WTC11 (cell line): Measurements from ENCODE around the gene AGBL4. TPM values are rescaled to one million over a fixed set of nuclear protein-coding genes. Genes with fewer than 3 reads are reported as not detected.

Experiments used
- ATAC-seq: fragments of 200-7000 bp; cut with Tn5 transposase; 2 replicates; pipeline ENCODE4 v1.10.0; 2021; ENCODE audit warnings: mild to moderate bottlenecking, moderate library complexity
- CTCF ChIA-PET: fragments of 300-600 bp; sonication (Branson Sonifier 250); formaldehyde crosslinking; loops from one replicate; lab custom pipeline; 2021; ENCODE audit warnings: antibody characterized with exemption; lab: Charles Lee
- POLR2A ChIA-PET: fragments of 350-600 bp; sonication (Branson Sonifier 250); formaldehyde crosslinking; loops from one replicate; lab custom pipeline; 2021; ENCODE audit warnings: antibody characterized with exemption; lab: Charles Lee
- DNase-seq: peaks from one replicate; pipeline ENCODE4 v3.0.0; 2021; ENCODE audit warnings: low spot score
- H3K27ac Mint-ChIP-seq: 2 replicates; pipeline ENCODE4 v1.8.0; 2021; ENCODE audit warnings: mixed read lengths
- H3K27me3 Mint-ChIP-seq: 2 replicates; pipeline ENCODE4 v1.8.0; 2021; ENCODE audit warnings: low read depth, mild to moderate bottlenecking, moderate library complexity, mixed read lengths
- H3K36me3 Mint-ChIP-seq: 2 replicates; pipeline ENCODE4 v1.8.0; 2021; ENCODE audit warnings: mixed read lengths
- H3K4me1 Mint-ChIP-seq: 2 replicates; pipeline ENCODE4 v1.8.0; 2022; ENCODE audit warnings: mixed read lengths
- H3K4me3 Mint-ChIP-seq: 2 replicates; pipeline ENCODE4 v1.8.0; 2021; ENCODE audit warnings: mild to moderate bottlenecking, moderate library complexity, mixed read lengths
- H3K9me3 Mint-ChIP-seq: 2 replicates; pipeline ENCODE4 v1.8.0; 2021; ENCODE audit warnings: mixed read lengths
- CBFB ChIP-seq: sonication (generic); formaldehyde crosslinking; IDR thresholded peaks from 2 replicates; pipeline ENCODE4 v1.8.1; 2022; ENCODE audit warnings: mild to moderate bottlenecking, low read depth, missing genetic modification reagents
- FOXK1 ChIP-seq: sonication (generic); formaldehyde crosslinking; IDR thresholded peaks from 2 replicates; pipeline ENCODE4 v1.8.0; 2022; ENCODE audit warnings: mild to moderate bottlenecking, moderate library complexity, missing genetic modification reagents
- IRF2 ChIP-seq: sonication (generic); formaldehyde crosslinking; IDR thresholded peaks from 2 replicates; pipeline ENCODE4 v1.8.0; 2022; ENCODE audit warnings: low read depth, missing genetic modification reagents, borderline replicate concordance
- MYBL2 ChIP-seq: sonication (generic); formaldehyde crosslinking; IDR thresholded peaks from 2 replicates; pipeline ENCODE4 v1.8.1; 2023; ENCODE audit warnings: mild to moderate bottlenecking, moderate library complexity, missing genetic modification reagents
- NR2C2 ChIP-seq: sonication (generic); formaldehyde crosslinking; IDR thresholded peaks from 2 replicates; pipeline ENCODE4 v1.8.0; 2022; ENCODE audit warnings: mild to moderate bottlenecking, missing genetic modification reagents
- SMAD4 ChIP-seq: sonication (generic); formaldehyde crosslinking; IDR thresholded peaks from 2 replicates; pipeline ENCODE4 v1.8.0; 2022; ENCODE audit warnings: mild to moderate bottlenecking, missing genetic modification reagents
- total RNA-seq: library from RNA; stranded (reverse); gene quantifications from 3 replicates; pipeline ENCODE4 v1.2.3, GENCODE V29; 2021
- TF ChIP-seq, protein P1 (sequence below): sonication (generic); formaldehyde crosslinking; IDR thresholded peaks from 2 replicates; pipeline ENCODE4 v1.8.1; 2022; ENCODE audit warnings: missing genetic modification reagents, borderline replicate concordance
- TF ChIP-seq, protein P2 (sequence below): sonication (generic); formaldehyde crosslinking; IDR thresholded peaks from 2 replicates; pipeline ENCODE4 v1.8.1; 2023; ENCODE audit warnings: mild to moderate bottlenecking, missing genetic modification reagents, moderate library complexity
- TF ChIP-seq, protein P3 (sequence below): fragments of 250-450 bp; sonication (Bioruptor Pico); IDR thresholded peaks from 2 replicates; pipeline ENCODE4 v1.8.0; 2021; ENCODE audit warnings: mild to moderate bottlenecking
- TF ChIP-seq, protein P4 (sequence below): sonication (generic); formaldehyde crosslinking; conservative IDR thresholded peaks from 2 replicates; pipeline ENCODE4 v1.8.1; 2023; ENCODE audit warnings: mild to moderate bottlenecking, low read depth, missing genetic modification reagents, moderate library complexity
- TF ChIP-seq, protein P5 (sequence below): fragments of 250-450 bp; sonication (Bioruptor Pico); IDR thresholded peaks from 2 replicates; pipeline ENCODE4 v2.1.2; 2022; ENCODE audit warnings: mild to moderate bottlenecking, moderate library complexity
- TF ChIP-seq, protein P6 (sequence below): sonication (generic); formaldehyde crosslinking; IDR thresholded peaks from 2 replicates; pipeline ENCODE4 v1.8.0; 2022; ENCODE audit warnings: missing genetic modification reagents

Gene AGBL4
- total RNA-seq, 1 experiment from 2014 or later = 0.87 TPM

DNA sequence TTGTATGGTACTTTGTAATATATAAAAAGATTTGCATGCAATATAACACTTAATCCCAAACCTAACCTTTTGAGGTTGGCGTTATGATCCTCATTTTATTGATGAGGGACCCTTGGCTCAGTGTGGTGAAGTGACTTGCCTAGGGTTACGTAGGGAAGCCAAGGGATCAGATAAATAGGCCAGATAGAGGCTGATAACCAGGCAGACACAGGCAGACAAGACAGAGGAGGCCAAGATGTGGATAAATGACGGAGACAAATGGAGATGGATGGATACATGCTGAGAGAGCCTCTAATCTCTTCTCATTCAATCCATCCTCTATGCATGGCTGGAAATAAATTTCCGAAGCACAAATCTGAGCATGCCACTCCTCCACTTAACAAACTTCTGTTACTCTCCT is 1414.9 kb downstream of the AGBL4 start (continued):
- TF ChIP-seq, protein P1, sequence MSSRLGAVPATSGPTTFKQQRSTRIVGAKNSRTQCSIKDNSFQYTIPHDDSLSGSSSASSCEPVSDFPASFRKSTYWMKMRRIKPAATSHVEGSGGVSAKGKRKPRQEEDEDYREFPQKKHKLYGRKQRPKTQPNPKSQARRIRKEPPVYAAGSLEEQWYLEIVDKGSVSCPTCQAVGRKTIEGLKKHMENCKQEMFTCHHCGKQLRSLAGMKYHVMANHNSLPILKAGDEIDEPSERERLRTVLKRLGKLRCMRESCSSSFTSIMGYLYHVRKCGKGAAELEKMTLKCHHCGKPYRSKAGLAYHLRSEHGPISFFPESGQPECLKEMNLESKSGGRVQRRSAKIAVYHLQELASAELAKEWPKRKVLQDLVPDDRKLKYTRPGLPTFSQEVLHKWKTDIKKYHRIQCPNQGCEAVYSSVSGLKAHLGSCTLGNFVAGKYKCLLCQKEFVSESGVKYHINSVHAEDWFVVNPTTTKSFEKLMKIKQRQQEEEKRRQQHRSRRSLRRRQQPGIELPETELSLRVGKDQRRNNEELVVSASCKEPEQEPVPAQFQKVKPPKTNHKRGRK (CRISPR knock-in tag) = no peak
- TF ChIP-seq MYBL2 (CRISPR knock-in tag) = no peak

DNA sequence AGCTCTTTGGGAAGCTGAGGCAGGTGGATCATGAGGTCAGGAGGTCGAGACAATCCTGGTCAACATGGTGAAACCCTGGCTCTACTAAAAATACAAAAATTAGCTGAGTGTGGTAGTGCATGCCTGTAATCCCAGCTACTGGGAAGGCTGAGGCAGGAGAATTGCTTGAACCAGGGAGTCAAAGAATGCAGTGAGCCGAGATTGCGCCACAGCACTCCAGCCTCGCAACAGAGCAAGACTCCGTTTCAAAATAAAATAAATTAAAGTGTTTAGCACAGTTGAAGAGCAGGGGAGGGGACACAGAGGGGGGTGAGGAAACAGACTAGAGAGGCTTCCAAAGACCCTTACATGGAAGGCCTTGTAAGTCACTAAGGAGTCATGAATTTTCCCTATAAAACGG is 1420.5 kb downstream of the AGBL4 start:
- Mint-ChIP-seq H3K4me3 (no peak overlapping the region), H3K27me3 (no peaks in the 10 kb centered on the region; the same call in 1 of the 2 replicates), H3K9me3 (no peaks in the 10 kb centered on the region), H3K27ac (no peak overlapping the region), H3K36me3 (no peaks in the 10 kb centered on the region), H3K4me1 (no peaks in the 10 kb centered on the region)
- DNase-seq (no peak), ATAC-seq (no peak)
- CTCF ChIA-PET = interaction anchor here (1.2 kb wide), 1 partner anchor 31 kb away, joined by 3 read pairs; no protein-coding TSS in a partner anchor
- POLR2A ChIA-PET = no interaction called here
- no peak for TF ChIP-seq NR2C2 (CRISPR knock-in tag)
- TF ChIP-seq, protein P2, sequence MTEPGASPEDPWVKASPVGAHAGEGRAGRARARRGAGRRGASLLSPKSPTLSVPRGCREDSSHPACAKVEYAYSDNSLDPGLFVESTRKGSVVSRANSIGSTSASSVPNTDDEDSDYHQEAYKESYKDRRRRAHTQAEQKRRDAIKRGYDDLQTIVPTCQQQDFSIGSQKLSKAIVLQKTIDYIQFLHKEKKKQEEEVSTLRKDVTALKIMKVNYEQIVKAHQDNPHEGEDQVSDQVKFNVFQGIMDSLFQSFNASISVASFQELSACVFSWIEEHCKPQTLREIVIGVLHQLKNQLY (CRISPR knock-in tag) = no peak
- no peak for TF ChIP-seq SMAD4 (CRISPR knock-in tag)
- TF ChIP-seq, protein P3, sequence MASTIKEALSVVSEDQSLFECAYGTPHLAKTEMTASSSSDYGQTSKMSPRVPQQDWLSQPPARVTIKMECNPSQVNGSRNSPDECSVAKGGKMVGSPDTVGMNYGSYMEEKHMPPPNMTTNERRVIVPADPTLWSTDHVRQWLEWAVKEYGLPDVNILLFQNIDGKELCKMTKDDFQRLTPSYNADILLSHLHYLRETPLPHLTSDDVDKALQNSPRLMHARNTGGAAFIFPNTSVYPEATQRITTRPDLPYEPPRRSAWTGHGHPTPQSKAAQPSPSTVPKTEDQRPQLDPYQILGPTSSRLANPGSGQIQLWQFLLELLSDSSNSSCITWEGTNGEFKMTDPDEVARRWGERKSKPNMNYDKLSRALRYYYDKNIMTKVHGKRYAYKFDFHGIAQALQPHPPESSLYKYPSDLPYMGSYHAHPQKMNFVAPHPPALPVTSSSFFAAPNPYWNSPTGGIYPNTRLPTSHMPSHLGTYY (CRISPR knock-in tag) = no peak
- no peak for TF ChIP-seq FOXK1 (CRISPR knock-in tag)
- TF ChIP-seq CBFB (CRISPR knock-in tag) = no peak
- TF ChIP-seq, protein P4, sequence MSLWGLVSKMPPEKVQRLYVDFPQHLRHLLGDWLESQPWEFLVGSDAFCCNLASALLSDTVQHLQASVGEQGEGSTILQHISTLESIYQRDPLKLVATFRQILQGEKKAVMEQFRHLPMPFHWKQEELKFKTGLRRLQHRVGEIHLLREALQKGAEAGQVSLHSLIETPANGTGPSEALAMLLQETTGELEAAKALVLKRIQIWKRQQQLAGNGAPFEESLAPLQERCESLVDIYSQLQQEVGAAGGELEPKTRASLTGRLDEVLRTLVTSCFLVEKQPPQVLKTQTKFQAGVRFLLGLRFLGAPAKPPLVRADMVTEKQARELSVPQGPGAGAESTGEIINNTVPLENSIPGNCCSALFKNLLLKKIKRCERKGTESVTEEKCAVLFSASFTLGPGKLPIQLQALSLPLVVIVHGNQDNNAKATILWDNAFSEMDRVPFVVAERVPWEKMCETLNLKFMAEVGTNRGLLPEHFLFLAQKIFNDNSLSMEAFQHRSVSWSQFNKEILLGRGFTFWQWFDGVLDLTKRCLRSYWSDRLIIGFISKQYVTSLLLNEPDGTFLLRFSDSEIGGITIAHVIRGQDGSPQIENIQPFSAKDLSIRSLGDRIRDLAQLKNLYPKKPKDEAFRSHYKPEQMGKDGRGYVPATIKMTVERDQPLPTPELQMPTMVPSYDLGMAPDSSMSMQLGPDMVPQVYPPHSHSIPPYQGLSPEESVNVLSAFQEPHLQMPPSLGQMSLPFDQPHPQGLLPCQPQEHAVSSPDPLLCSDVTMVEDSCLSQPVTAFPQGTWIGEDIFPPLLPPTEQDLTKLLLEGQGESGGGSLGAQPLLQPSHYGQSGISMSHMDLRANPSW (CRISPR knock-in tag) = no peak
- TF ChIP-seq, protein P5, sequence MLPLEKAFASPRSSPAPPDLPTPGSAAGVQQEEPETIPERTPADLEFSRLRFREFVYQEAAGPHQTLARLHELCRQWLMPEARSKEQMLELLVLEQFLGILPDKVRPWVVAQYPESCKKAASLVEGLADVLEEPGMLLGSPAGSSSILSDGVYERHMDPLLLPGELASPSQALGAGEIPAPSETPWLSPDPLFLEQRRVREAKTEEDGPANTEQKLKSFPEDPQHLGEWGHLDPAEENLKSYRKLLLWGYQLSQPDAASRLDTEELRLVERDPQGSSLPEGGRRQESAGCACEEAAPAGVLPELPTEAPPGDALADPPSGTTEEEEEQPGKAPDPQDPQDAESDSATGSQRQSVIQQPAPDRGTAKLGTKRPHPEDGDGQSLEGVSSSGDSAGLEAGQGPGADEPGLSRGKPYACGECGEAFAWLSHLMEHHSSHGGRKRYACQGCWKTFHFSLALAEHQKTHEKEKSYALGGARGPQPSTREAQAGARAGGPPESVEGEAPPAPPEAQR (CRISPR knock-in tag) = no peak
- TF ChIP-seq, protein P6, sequence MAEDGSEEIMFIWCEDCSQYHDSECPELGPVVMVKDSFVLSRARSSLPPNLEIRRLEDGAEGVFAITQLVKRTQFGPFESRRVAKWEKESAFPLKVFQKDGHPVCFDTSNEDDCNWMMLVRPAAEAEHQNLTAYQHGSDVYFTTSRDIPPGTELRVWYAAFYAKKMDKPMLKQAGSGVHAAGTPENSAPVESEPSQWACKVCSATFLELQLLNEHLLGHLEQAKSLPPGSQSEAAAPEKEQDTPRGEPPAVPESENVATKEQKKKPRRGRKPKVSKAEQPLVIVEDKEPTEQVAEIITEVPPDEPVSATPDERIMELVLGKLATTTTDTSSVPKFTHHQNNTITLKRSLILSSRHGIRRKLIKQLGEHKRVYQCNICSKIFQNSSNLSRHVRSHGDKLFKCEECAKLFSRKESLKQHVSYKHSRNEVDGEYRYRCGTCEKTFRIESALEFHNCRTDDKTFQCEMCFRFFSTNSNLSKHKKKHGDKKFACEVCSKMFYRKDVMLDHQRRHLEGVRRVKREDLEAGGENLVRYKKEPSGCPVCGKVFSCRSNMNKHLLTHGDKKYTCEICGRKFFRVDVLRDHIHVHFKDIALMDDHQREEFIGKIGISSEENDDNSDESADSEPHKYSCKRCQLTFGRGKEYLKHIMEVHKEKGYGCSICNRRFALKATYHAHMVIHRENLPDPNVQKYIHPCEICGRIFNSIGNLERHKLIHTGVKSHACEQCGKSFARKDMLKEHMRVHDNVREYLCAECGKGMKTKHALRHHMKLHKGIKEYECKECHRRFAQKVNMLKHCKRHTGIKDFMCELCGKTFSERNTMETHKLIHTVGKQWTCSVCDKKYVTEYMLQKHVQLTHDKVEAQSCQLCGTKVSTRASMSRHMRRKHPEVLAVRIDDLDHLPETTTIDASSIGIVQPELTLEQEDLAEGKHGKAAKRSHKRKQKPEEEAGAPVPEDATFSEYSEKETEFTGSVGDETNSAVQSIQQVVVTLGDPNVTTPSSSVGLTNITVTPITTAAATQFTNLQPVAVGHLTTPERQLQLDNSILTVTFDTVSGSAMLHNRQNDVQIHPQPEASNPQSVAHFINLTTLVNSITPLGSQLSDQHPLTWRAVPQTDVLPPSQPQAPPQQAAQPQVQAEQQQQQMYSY = no peak
- no peak for TF ChIP-seq IRF2 (CRISPR knock-in tag)
- TF ChIP-seq, all 79 proteins: peak for 0
